ENCODE measurements around the gene ATP2B2. TPM values are rescaled to one million over a fixed set of nuclear protein-coding genes. Genes with fewer than 3 reads are reported as not detected.

ATP2B2 gene
- total and polyA plus RNA-seq, 9 of the 15 experiments (the other 6 are each of a cell fraction or from before 2014, with no cell fraction given), result 0.06 TPM; not detected in 8

DNA sequence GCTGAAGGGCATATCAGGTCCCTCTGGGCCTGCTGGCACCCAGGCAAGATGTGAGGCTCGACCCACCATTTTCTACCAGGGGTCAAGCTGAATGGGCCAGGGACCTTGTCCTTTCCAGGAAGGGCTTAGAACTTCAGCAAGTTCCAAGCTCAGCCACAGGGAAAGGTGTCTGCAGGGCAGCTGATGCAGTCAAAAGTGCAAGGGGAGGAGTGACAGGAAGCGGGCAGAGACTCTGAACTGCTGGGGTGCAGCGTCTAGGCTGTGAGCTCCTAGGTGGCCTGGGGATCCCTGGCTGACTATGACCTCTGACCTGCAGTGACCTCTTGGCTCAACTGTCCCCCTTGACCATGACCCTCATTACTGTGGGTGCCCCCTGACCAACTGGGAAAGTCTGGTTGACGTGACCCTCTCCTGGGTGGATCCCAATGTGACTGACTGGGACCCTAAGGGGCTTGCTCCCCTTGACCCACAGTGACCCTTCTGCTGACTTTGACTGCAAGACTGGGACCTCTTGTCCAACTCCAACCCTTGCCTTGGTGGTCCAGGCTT is 170.1 kb downstream of the ATP2B2 start (continued):
- TF ChIP-seq ID3 (CRISPR knock-in tag; IDR thresholded peaks at IDR 0.05) (no peak), ID3 (tag; IDR thresholded peaks at IDR 0.05) (no peak), MAFF (IDR thresholded peaks at IDR 0.05; ENCODE audit: low read length) (no peak), NUFIP1 (IDR thresholded peaks at IDR 0.05; ENCODE audit: partially characterized antibody) (no peak), ZC3H11A (IDR thresholded peaks at IDR 0.05; ENCODE audit: low read depth, low read length) (no peak), MCM5 (IDR thresholded peaks at IDR 0.05; ENCODE audit: low read depth) (no peak), ZNF77 (CRISPR knock-in tag; IDR thresholded peaks at IDR 0.05) (no peak)
- TF ChIP-seq, protein P1, sequence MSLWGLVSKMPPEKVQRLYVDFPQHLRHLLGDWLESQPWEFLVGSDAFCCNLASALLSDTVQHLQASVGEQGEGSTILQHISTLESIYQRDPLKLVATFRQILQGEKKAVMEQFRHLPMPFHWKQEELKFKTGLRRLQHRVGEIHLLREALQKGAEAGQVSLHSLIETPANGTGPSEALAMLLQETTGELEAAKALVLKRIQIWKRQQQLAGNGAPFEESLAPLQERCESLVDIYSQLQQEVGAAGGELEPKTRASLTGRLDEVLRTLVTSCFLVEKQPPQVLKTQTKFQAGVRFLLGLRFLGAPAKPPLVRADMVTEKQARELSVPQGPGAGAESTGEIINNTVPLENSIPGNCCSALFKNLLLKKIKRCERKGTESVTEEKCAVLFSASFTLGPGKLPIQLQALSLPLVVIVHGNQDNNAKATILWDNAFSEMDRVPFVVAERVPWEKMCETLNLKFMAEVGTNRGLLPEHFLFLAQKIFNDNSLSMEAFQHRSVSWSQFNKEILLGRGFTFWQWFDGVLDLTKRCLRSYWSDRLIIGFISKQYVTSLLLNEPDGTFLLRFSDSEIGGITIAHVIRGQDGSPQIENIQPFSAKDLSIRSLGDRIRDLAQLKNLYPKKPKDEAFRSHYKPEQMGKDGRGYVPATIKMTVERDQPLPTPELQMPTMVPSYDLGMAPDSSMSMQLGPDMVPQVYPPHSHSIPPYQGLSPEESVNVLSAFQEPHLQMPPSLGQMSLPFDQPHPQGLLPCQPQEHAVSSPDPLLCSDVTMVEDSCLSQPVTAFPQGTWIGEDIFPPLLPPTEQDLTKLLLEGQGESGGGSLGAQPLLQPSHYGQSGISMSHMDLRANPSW (CRISPR knock-in tag; IDR thresholded peaks at IDR 0.05), result no peak

- Histone ChIP-seq H4K20me1 (replicated peaks; ENCODE audit: control insufficient read depth, insufficient read depth, low read length) (peaks cover 3% of the 10 kb centered on the region), H3K9ac (ENCODE audit: insufficient read depth in 1 of 2, low read depth in 2 of 2, low read length in 2 of 2) (peak overlapping the region in 1 of 2 experiments; percentile 39; a peak in 1 of 4 replicates), H3K79me2 (ENCODE audit: control insufficient read depth, insufficient read depth, low read length) (no peaks in the 10 kb centered on the region), H3K4me1 (replicated peaks in 1 of 2; ENCODE audit: control insufficient read depth in 2 of 2, insufficient read depth in 2 of 2, low read length in 2 of 2) (peaks cover 0 to 26% of the 10 kb centered on the region in 2 experiments; a peak in 3 of 5 replicates), H3K4me3 (no peak overlapping the region), H2AFZ (ENCODE audit: low read depth, low read length) (no peak overlapping the region), H3K4me2 (ENCODE audit: insufficient read depth, low read length) (no peak overlapping the region; the same call in 1 of the 2 replicates), H3K9me1 (ENCODE audit: control insufficient read depth, insufficient read depth, low read length) (peaks cover 5% of the 10 kb centered on the region), H3K27me3 (ENCODE audit: control insufficient read depth in 2 of 2, insufficient read depth in 2 of 2, low read length in 2 of 2) (peaks cover 66 to 97% of the 10 kb centered on the region in 2 experiments), H3K9me3 (replicated peaks; ENCODE audit: control insufficient read depth, insufficient read depth, low read depth, low read length) (no peaks in the 10 kb centered on the region), H3K27ac (ENCODE audit: extremely low read depth, low read depth, low read length) (no peak overlapping the region), H3K36me3 (ENCODE audit: control insufficient read depth, insufficient read depth, low read length) (no peaks in the 10 kb centered on the region)
- intact Hi-C loops (cut with micrococcal nuclease), result no loop called here
- ChIA-PET POLR2A (interaction anchor here (0.5 to 1.2 kb wide), 7 partner anchors 13 to 388 kb away, joined by 3 to 4 read pairs (median 3); partner anchors contain the start of genes SEC13 and VHL), CTCF (ENCODE audit: low intra/inter-chr PET ratio) (interaction anchor here (0.5 kb wide), 1 partner anchor 12 kb away, joined by 4 read pairs; no protein-coding TSS in a partner anchor)
- DNase-seq (ENCODE audit: extremely low read depth in 1 of 4, low spot score in 3 of 4) (peak; percentile 62 to 78 (median 74)), ATAC-seq (peak; percentile 83), FAIRE-seq (peak; percentile 67)
- BruUV-seq (replicated peaks), result no TSS peak
- in situ Hi-C loops (cut with MboI), result no loop called here
- 10% methylated on average over 12 of the region's 12 CpGs for WGBS (ENCODE audit: insufficient coverage, low coverage, missing lambda C conversion rate)
- TF ChIP-seq FOXP4 (CRISPR knock-in tag; IDR thresholded peaks at IDR 0.05; ENCODE audit: borderline replicate concordance), result no peak
- TF ChIP-seq FOXM1 (IDR thresholded peaks at IDR 0.05; ENCODE audit: low read depth), result no peak
- no peak for TF ChIP-seq FOXM1 (CRISPR knock-in tag; IDR thresholded peaks at IDR 0.05; ENCODE audit: low read depth)
- TF ChIP-seq RBM15 (IDR thresholded peaks at IDR 0.05; ENCODE audit: insufficient read depth, low read length), result no peak
Observed at GRCh38 chr3:10334459-10334858, 170.9 kb downstream of the ATP2B2 start.
